ENCODE measurements around the gene KCMF1. TPM values are rescaled to one million over a fixed set of nuclear protein-coding genes. Genes with fewer than 3 reads are reported as not detected.

The KCMF1 gene
- total RNA-seq, 1 donor from 2014 or later = 63.9 TPM

- no peak for DNase-seq (ENCODE audit: low spot score in 2 of 2, unreplicated experiment in 2 of 2)
- no peak for TF ChIP-seq CTCF (IDR thresholded peaks at IDR 0.05; ENCODE audit: unreplicated experiment)
- Mint-ChIP-seq H3K27ac (no peak overlapping the region), H3K4me1 (peaks cover 18% of the 10 kb centered on the region), H3K4me3 (no peak overlapping the region), H3K36me3 (peaks cover 29% of the 10 kb centered on the region), H3K27me3 (ENCODE audit: low read depth) (no peaks in the 10 kb centered on the region), H3K9me3 (no peaks in the 10 kb centered on the region)
Observed at GRCh38 chr2:84963692-84964405, 7.1 kb upstream of the KCMF1 start.

GRCh38 chr2:84964406-84965191 is 6.4 kb upstream of the KCMF1 start:
- Mint-ChIP-seq H3K27ac (no peak overlapping the region), H3K27me3 (ENCODE audit: low read depth) (no peaks in the 10 kb centered on the region), H3K36me3 (peaks cover 31% of the 10 kb centered on the region), H3K9me3 (no peaks in the 10 kb centered on the region), H3K4me3 (no peak overlapping the region), H3K4me1 (peaks cover 17% of the 10 kb centered on the region)
- no peak for DNase-seq (ENCODE audit: low spot score in 2 of 2, unreplicated experiment in 2 of 2)
- no peak for TF ChIP-seq CTCF (IDR thresholded peaks at IDR 0.05; ENCODE audit: unreplicated experiment)

GRCh38 chr2:84965192-84965516 is 5.8 kb upstream of the KCMF1 start:
- H3K4me1 Mint-ChIP-seq = peaks cover 20% of the 10 kb centered on the region
- no peaks in the 10 kb centered on the region for H3K27me3 Mint-ChIP-seq (ENCODE audit: low read depth)
- H3K4me3 Mint-ChIP-seq = no peak overlapping the region
- no peaks in the 10 kb centered on the region for H3K9me3 Mint-ChIP-seq
- DNase-seq (ENCODE audit: low spot score in 2 of 2, unreplicated experiment in 2 of 2) = no peak
- H3K27ac Mint-ChIP-seq = no peak overlapping the region
- TF ChIP-seq CTCF (IDR thresholded peaks at IDR 0.05; ENCODE audit: unreplicated experiment) = no peak
- peaks cover 31% of the 10 kb centered on the region for H3K36me3 Mint-ChIP-seq

GRCh38 chr2:84965827-84966226 is 5.1 kb upstream of the KCMF1 start:
- no peak for DNase-seq (ENCODE audit: low spot score in 2 of 2, unreplicated experiment in 2 of 2)
- Mint-ChIP-seq H3K27me3 (ENCODE audit: low read depth) (no peaks in the 10 kb centered on the region), H3K9me3 (no peaks in the 10 kb centered on the region), H3K36me3 (peaks cover 31% of the 10 kb centered on the region), H3K27ac (no peak overlapping the region), H3K4me1 (peaks cover 20% of the 10 kb centered on the region), H3K4me3 (no peak overlapping the region)
- TF ChIP-seq CTCF (IDR thresholded peaks at IDR 0.05; ENCODE audit: unreplicated experiment) = no peak

- DNase-seq (ENCODE audit: low spot score in 2 of 2, unreplicated experiment in 2 of 2) = no peak
- Mint-ChIP-seq H3K4me3 (no peak overlapping the region), H3K9me3 (no peaks in the 10 kb centered on the region), H3K4me1 (peaks cover 18% of the 10 kb centered on the region), H3K27ac (no peak overlapping the region), H3K36me3 (peaks cover 31% of the 10 kb centered on the region), H3K27me3 (ENCODE audit: low read depth) (no peaks in the 10 kb centered on the region)
- no peak for TF ChIP-seq CTCF (IDR thresholded peaks at IDR 0.05; ENCODE audit: unreplicated experiment)
Observed at GRCh38 chr2:84966731-84967130, 4.2 kb upstream of the KCMF1 start.

Data from mesothelial cell of epicardium (in vitro differentiated cells).